Right renal cortex interstitium (tissue), 3 donors: ENCODE measurements around the gene ADAMTS16. TPM values are rescaled to one million over a fixed set of nuclear protein-coding genes. Genes with fewer than 3 reads are reported as not detected.

Experiments
- DNase-seq, 3 donors: peaks; one replicate each; pipeline ENCODE4 v3.0.0-alpha.2; 2013; ENCODE audit warnings: low read depth in 3 of 3, low spot score in 2 of 3
- polyA plus RNA-seq, 3 donors: library from polyadenylated mRNA; unstranded; fragments of 120-200 nt; gene quantifications; one replicate each; pipeline ENCODE4 v1.2.1, GENCODE V29; 2013; ENCODE audit not compliant: insufficient read length in 3 of 3

Gene ADAMTS16
- polyA plus RNA-seq, 3 donors: 68.6 to 87.3 (median 80.7) TPM

DNA sequence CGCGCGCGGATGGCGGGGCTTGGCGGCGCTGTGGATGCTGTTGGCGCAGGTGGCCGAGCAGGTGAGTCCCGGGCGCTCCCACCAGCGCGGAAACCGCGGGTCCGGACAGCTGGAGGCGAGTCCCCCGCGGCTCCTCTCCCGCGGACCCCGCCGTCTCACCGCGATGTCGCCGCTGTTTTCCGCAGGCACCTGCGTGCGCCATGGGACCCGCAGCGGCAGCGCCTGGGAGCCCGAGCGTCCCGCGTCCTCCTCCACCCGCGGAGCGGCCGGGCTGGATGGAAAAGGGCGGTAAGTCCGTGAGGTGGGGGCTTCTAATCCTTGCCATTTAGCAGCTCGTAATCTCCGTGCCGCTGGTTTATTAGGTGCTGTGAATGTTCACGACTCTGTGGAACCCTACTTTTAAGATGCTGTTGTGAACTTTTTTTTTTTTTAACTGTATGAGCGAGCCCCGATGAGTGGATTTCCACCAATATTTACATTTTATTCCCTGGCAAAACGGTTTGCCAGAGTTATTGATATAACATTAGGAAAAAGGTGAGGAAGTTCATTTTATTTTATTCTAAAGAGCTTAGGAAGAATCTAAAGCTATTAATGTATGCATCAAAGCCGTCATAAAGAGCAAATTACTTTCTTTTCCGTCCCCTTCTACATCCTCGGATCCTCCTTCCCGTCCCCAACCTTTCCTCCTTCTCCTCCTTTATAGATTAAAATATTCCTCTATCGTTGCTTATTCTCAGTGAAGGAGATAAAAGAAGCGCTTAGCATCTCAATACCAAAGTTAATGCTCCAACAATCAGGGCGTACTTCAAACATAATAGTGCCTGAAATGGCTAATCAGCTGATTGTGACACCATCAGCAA is 579 bp downstream of the ADAMTS16 start:
- DNase-seq: no peak

DNA sequence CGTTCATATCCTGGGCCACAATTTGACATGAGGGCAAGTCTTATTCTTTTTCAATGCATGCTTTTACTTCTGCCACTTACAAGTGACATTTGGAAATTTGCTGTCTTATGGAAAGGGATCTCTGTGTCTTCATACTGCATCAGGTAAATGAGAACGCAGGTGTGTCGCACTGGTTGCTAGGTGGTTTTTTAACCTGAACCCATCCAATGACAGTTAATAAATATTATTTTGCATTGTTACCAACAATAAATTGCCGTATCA is 1.1 kb downstream of the ADAMTS16 start:
- DNase-seq: no peak

DNA sequence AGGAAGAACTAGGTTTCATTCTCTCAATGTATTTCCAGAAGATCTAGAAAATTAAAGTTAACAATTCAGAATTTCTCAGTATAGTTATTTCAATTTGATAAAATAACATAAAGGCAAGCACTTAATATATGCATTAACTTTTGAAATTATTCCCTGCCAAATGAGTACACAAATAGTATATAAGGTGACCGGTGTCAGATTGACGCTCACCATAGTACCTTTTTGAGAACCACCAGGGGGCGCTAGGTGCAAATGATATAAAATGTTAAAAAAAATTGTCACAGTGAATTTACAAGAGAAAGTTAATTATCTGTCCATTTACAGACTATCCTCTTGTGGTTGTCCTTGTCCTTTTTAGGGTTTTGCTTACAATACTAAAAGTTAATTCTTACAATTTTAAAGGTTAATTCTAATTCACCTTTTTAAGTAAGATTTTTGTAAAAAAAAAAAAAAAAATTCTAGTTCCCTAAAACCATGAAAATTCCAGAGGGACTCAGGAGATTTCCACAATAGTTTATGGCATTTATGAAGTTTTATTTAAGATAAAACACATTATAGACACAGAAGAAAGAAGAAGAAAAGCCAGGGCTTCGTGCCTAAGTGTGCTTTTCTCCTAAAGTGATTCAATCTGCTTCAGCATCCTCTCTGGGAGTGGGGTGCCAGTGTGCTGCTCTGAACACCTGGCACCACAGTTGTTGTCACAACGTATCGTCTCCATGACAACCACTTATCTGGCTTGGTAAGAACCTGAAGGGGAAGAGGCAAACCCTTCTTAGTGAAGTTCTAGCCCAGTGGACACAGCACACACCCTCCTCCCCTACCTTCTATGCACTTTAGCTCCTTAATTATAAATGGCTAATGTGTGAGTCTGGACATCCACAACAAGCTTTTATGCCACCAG is 1.7 kb downstream of the ADAMTS16 start:
- DNase-seq: peak in 2 of 3 donors; percentile 55 to 57

DNA sequence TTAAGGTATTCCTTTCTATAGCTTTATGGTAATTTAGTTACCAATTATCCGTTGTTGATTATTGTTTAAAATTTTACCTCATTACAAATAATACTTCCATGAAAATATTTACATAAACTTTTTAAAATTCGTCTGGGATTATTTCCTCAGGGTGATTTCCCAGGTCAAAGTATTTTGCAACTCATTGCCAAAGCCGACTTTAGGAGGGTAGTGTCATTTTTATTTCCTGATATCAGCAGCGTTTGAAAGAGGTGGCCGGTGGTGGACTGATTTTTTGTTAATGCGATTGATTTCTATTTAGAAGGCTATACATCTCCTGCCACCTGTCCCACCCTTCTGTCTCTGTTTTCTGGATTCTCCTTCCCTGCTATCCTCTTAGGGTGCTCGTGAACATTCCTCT is 4.3 kb downstream of the ADAMTS16 start:
- DNase-seq: no peak

DNA sequence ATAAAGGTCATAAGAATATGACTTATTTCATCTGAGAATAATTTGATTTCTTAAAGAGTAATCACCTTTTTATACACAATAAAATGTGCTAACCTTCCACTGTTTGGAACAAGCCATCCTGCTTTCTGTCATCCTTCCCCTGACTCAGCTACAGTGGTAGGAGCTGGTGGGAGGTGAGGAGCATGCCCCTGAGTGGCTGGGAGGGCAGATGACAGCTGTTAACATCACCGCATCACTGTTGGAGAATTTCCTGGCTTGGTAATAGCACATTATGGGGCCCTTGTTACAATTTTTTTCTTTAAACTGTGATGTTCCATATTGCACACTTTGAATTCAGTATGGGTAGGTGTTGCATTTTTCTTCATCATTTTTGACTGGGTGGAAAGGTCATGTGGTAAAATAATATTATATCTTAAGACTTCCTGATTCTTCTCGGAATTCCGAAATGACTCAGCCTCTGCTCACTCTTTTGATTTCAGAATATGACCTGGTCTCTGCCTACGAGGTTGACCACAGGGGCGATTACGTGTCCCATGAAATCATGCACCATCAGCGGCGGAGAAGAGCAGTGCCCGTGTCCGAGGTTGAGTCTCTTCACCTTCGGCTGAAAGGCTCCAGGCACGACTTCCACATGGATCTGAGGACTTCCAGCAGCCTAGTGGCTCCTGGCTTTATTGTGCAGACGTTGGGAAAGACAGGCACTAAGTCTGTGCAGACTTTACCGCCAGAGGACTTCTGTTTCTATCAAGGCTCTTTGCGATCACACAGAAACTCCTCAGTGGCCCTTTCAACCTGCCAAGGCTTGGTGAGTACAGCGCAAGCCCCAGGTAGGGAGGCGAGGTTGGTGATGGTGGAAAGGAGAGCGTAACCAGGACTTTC is 5.8 kb downstream of the ADAMTS16 start:
- DNase-seq: no peak

DNA sequence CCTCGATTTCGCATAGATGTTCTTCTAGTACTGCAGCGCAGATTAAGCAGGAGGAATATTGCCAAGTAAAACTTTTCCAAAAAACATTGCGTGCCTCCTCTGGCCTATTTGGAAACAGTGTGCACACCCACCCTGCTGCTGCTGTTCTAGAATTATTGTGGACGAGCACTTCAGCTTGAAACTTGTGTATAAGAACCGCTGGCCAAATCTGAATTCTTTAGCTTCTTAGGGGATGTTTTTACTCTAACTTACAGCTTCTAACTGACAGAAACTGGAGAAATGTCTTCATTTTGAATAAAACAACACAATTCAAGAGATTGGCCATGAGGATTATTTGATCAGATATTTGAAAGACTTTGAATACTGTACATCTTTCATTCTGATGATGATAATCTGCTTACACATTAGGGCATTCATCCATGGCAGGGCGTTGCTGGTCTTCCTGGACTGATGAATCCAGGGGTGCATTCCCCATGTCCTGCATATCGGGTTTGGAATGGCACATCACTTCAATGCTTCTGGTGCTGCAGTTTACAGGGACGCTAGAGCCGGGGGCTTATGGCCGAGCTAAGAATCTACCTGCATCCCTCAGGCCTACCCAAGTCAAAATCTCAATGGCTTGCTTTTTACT is 6.5 kb downstream of the ADAMTS16 start:
- no peak for DNase-seq

DNA sequence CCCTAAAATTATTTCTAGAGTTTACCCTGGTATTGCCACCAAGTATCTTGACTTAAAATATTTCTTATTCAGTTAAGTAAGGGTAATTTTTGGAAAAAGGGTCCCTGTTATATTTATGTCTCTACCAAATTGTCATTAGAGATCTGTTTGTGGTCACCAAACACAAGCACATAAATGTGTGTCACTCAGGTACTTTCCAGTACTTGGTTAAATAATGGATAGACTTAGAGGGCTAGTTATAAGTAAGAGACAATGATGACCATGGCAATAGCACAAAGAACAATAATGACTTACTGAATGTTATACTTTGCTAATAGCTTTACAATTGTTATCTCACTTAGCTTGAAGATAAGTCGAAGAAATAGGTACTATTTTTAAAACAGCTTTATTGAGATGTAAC is 9.0 kb downstream of the ADAMTS16 start:
- no peak for DNase-seq

DNA sequence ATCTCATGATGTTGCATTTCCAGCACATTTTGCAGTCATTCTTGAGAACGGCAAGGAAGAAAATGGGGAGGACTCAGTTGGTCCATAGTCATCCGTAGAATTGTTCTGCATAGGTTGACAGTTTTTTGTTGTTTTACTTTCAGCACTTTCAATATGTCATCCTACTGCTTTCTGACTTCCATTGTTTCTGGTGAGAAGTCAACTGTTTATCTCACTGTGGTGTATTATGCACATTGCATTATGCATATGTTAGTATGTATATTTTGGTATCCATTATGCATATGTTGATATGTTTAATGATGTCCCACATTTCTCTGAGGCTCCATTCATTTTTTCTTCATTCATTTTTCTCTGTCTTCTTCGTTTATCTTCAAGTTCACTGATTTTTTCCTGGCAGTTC is 10.5 kb downstream of the ADAMTS16 start:
- DNase-seq: no peak

DNA sequence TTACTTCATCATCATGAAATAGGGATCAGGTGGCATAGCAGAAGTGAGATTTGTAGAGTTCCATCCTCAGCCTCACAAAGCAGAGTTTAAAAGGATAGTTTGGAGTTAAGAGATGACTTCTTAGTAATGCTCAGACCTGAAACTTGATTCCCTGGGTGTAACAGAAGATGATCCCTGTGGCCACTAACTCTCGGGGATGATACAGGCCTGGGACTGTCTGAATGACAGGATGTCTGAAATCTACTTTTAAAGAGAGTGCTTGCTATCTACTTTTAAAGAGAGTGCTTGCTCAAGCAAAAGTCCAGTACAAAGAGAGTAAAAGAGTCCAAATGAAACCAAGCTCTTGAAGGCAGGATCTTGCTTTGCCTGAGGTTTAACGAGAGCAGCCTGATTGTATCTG is 14.6 kb downstream of the ADAMTS16 start:
- no peak for DNase-seq

DNA sequence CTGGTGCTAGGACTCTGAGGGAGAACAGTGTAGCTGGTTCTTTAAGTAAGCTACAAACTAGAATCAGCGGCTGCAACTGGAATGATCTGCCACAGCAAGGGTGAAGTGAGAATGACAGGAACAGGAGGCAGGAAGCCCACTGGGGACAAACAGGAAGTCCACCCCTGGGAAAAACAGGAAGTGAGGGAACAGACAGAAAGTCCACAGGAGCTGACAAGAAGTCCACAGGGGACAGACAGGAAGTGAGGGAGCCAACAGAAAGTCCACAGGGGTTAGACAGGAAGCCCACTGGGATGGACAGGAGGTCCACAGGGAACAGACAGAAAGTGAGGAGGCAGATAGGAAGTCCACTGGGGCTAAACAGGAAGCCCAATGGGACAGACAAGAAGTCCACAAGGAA is 15.5 kb downstream of the ADAMTS16 start:
- no peak for DNase-seq

DNA sequence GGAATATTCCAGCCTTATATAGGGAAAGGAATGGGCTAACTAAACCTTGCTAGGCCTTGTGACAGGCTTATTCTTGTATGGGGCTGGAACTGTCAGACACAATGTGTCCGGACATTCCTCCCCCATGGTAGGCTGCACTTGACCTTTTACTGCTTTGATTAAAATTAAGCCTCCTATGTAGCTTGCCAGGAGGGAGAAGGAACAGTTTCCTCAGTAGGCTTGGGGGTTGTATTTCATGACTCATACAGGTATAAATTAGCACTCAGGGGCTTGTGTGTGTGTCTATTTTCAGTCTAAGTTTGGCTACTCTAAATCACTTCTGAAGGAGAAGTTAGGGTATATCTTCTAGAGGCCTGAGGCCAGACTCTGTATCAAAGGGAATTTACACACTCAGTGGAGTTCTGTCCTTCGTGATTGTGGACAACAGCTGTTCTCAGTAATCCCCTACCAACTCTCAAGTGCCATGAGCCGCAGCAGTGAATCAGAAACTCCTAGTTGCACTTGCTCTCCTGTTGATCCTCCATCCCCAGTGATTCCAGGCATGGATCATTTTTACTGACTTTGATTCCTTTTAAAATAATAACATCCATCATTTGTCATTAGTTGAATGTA is 16.4 kb downstream of the ADAMTS16 start:
- no peak for DNase-seq

DNA sequence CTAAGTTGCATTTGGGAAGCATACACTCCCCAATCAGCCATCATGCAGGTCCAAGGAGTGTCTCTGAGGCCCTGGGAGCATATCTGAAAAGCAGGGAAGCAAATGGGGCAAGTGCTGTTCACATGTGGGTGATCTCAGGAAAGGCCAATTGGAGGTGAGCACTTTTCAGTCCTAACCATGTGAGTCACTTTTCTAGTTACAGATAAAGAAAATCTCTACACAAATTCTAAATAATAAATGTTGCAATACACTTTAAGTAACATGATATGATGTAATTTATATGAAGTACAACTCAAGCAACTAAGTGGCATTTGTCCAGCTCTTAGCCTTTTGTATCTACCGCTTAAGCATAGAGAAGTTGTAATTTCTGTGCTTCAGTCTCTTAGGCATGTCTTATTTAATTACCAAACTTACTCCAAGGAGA is 18.4 kb downstream of the ADAMTS16 start:
- DNase-seq: no peak

DNA sequence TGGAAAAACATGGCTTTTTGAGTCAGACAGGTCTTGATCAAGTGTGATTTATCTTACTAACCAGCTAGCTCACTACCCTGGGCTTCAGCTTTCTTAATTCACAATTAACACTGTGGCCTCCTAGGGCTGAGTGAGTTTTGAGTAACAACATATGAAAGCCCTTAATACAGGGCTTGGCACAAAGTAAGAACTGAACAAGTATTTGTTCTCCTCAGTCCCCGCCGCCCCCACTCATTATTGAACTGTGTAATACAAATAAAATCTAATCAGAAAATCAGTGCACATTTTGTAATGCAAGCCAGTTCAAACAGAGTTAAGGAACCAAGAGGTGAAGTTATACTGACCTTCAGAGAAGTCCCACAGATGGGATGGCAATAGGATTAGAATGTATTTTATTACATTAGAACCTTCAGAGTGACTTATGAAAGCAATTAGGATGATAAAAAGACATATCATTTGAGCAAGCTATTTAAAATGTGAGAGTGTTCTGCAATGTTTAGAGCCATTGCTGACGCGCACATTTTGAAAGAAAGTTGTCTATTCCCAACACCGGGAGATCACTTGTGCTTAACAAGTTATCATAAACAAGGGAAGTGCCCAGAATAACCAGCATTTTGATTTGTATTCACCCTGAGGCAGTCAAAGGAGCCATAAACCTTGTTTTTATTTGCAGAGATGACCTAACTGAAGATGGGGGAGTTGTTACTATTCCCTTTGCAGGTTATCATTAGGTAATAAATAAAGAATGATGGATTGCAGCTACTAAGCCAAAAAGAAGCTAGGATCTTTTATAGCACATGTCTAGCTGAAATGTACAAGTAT is 19.4 kb downstream of the ADAMTS16 start:
- DNase-seq: no peak

DNA sequence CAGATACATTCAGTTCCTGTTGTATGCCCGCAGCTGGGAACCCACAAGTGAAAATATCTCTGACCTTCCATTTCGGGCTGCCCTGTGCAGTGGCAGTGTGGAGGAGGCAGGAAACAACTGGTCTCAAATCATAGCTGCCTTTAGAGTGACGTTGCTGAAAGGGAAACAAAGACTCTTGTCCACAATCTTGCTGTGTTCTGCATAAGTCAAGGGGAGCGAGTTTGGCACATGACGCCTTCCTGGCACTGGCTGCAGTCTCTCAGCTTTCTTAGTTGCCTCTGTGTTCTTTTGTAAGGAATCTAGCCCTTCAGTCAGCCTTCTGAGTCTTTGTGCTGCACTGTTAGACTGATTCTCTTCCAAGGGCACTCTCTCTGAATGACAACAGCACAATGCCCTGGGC is 24.0 kb downstream of the ADAMTS16 start:
- DNase-seq: no peak

DNA sequence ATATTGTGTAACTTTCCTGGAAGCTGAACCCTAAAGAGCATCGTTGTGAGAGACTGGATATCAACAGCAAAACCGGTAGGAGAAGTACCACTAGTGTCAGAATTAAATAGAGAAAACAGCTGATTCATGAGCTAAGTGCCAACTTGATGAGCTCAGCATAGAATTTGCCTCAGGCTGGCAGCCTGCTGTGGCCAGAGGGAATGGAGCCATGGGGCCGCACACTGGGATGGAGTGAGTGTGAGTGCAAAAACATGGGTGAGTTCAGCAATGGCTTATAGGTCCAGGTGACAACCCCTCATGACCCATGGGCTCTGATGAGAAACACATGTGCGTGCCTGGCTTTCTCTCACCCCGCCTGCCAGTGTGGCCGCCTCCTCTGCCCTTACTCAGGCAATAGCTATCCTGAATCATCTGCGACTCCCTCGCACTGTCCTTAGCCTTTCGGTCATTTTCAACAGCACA is 25.4 kb downstream of the ADAMTS16 start:
- no peak for DNase-seq

DNA sequence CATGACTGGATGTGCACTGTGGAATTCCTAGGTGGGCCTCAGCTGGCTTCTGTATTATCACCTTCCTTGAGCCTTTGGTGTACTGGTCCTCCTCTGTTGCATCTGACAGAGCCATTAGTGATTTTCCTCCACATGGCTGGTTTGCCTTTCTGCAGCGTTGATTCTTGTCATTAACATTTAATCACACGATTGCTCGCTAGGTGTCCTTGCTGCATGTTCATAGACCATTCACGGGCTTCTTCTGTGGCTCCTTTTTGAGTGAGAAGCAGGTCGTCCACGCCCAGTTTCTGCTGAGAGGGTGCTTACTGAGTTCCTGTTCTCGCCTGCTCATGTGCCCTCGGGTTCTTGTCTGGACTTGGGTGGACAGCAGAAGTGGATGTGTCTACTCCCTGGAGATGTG is 29.3 kb downstream of the ADAMTS16 start:
- DNase-seq: no peak

DNA sequence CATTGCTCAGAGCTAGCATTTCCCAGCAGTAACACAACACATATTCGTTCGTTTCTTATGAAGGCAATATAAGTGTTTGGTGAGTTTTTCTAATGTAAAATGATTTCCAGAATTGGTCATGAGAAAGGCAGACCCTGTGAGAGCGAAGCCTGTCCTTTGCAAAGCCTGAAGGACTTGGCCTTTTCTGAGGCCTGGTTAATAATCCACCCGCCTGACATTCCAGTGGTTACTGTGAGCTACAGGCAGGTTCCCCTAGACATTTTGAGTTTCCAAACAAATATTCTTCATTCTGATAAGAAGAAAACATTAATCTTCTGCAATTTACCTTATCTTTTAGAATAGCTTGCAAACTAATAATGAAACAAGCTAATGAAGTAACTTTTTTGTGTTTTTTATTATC is 38.0 kb downstream of the ADAMTS16 start:
- DNase-seq: peak in 1 of 3 donors; percentile 63

DNA sequence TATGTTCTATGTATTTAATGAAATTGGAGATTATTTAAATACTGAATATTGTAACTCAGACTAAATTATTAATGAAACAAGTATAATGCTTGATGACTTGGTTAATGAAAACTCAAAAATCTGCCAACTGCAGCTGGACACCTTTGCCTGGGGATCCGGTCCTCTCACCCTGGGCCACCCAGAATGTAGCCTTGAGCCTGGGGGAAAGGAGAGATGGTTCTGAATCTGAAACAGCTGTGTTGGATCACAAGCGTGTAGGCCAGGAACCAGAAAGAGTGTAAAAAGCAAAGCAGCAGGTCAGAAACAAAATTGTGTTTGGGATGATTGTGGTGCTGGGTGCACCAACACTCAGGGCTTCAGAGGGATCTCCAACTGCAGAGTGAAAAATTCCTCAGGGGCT is 38.5 kb downstream of the ADAMTS16 start:
- DNase-seq: no peak

DNA sequence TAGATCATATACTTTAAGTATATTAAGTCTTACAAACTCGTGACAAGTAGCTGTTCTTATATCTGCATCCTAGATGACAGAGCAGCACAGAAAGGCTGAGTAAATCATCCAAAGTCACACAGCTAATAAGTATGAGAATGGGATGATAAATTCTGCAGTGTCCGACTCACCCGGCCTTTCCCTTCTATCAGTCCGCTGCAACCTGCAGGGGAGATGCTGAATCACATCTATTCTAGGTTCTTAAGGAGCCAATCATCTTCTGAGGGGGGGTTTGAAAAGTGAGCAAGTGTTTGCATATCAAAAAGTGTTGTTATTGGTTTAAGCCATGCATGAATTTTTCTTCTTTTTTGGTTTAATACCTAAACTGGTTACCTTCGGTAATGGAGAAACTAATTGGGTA is 38.9 kb downstream of the ADAMTS16 start:
- no peak for DNase-seq
